HCT116 (cell line): ENCODE results near the gene SESN3.

Experiments used
- CTCF ChIP-seq, 3 experiments: fragments of 200-600 bp in 1 of 3; sonication (generic) in 1 of 3; IDR thresholded peaks in 2 of 3; conservative IDR thresholded peaks in 1 of 3; 2 replicates each; pipeline ENCODE4 v1.5.1; 2012 to 2017; ENCODE audit warnings: low read depth in 2 of 3, low read length in 2 of 3, antibody characterized with exemption in 1 of 3, borderline replicate concordance in 1 of 3, control low read depth in 1 of 3, mild to moderate bottlenecking in 1 of 3, mixed read lengths in 1 of 3, mixed run types in 1 of 3, moderate library complexity in 1 of 3; ENCODE audit not compliant: insufficient read depth in 1 of 3
- EGR1 ChIP-seq: IDR thresholded peaks from 2 replicates; pipeline ENCODE4 v1.6.1; 2012; ENCODE audit warnings: low read depth
- ELF1 ChIP-seq: IDR thresholded peaks from 2 replicates; pipeline ENCODE4 v1.6.1; 2012; ENCODE audit warnings: low read depth, borderline replicate concordance
- EZH2 ChIP-seq: fragments of 200-600 bp; sonication (generic); IDR thresholded peaks from 2 replicates; pipeline ENCODE4 v1.6.1; 2017; ENCODE audit warnings: antibody characterized with exemption, mixed run types
- EZH2phosphoT487 ChIP-seq: fragments of 200-600 bp; IDR thresholded peaks from 2 replicates; pipeline ENCODE4 v1.6.1; 2018; ENCODE audit warnings: antibody characterized with exemption, borderline replicate concordance
- POLR2A ChIP-seq: IDR thresholded peaks from 2 replicates; pipeline ENCODE4 v1.7.0; 2011; ENCODE audit warnings: borderline replicate concordance; ENCODE audit not compliant: insufficient read depth, insufficient read length; ENCODE audit errors: extremely low read depth
- POLR2AphosphoS5 ChIP-seq: IDR thresholded peaks from 2 replicates; pipeline ENCODE4 v1.6.1; 2011; ENCODE audit warnings: mild to moderate bottlenecking, low read depth, low read length, moderate library complexity
- REST ChIP-seq: IDR thresholded peaks from 2 replicates; pipeline ENCODE4 v1.6.1; 2012; ENCODE audit warnings: low read depth
- TCF7L2 ChIP-seq: IDR thresholded peaks from 2 replicates; pipeline ENCODE4 v1.7.0; 2011; ENCODE audit warnings: borderline replicate concordance, inconsistent platforms; ENCODE audit not compliant: insufficient read depth, insufficient read length; ENCODE audit errors: extremely low read depth
- YY1 ChIP-seq: IDR thresholded peaks from 2 replicates; pipeline ENCODE4 v1.6.1; 2011; ENCODE audit warnings: low read length, low read depth, moderate library complexity, mild to moderate bottlenecking; ENCODE audit not compliant: insufficient replicate concordance; ENCODE audit errors: extremely low read depth
- ZNF274 ChIP-seq: fragments of 200-500 bp; sonication (Bioruptor generic); IDR thresholded peaks from 2 replicates; pipeline ENCODE4 v1.6.1; 2014; ENCODE audit warnings: mild to moderate bottlenecking, low read depth, low read length, inconsistent platforms
- TF ChIP-seq, protein P1 (sequence below): IDR thresholded peaks from 2 replicates; pipeline ENCODE4 v1.6.1; 2012

DNA sequence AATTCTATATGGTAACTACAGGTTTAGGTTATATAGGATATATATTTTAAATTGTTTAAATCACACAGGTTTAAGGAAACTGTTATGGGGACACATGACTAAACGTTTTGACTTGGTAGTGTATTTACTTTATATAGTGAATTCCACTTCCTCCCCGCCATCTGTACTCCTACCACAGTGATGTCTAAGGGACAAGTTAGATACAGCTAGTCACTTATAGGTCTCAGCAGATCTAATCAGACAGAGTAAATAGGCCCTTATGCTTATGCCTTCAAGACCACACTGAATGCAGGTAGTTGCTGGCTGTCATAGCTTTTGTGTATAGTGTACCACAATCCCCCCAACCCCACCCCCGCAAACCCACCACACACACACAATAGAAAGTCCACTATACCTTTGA, 8.2 kb downstream of the SESN3 start:
- TF ChIP-seq ZNF274 (no peak), CTCF (IDR thresholded peaks at IDR 0.05 in 2 of 3, conservative IDR thresholded peaks at IDR 0.05 in 1 of 3; ENCODE audit: borderline replicate concordance in 1 of 3, insufficient read depth in 1 of 3, low read depth in 2 of 3, low read length in 2 of 3) (no peak), POLR2A (no peak), EZH2phosphoT487 (no peak), REST (no peak), EGR1 (no peak), EZH2 (no peak), TCF7L2 (no peak), POLR2AphosphoS5 (no peak), ELF1 (no peak), YY1 (no peak)
- TF ChIP-seq, protein P1, sequence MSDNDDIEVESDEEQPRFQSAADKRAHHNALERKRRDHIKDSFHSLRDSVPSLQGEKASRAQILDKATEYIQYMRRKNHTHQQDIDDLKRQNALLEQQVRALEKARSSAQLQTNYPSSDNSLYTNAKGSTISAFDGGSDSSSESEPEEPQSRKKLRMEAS, result no peak
